PC-9 (cell line): ENCODE measurements around the gene MAP3K2.

Source experiments
- EZH2 ChIP-seq: fragments of 200-600 bp; sonication (generic); IDR thresholded peaks from 2 replicates; pipeline ENCODE4 v1.8.0; 2017; ENCODE audit warnings: antibody characterized with exemption, low read depth
- TF ChIP-seq, protein P1 (sequence below): fragments of 200-600 bp; sonication (generic); conservative IDR thresholded peaks from 2 replicates; pipeline ENCODE4 v1.6.1; 2017; ENCODE audit warnings: mixed run types, antibody characterized with exemption, mild to moderate bottlenecking, moderate library complexity

DNA sequence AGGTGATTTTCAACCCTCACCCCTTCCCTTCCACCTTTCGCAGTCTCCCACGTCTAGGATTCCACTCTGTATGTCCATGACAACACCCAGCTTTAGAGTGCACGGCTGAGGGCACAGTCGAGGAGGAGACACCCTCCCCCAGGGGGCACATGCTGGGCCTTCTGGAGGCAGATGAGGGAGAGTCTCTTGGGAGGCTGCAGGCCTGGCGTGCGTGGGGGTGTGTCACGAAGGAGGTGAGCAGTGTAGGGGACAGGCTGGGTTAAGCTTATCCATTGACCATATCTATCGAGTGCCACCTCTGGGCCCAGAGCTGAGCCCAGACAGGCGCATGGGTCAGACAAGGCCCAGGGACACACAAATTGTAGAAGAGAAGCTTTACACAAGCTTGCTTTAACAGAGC lies 49.3 kb upstream of the MAP3K2 start:
- TF ChIP-seq, protein P1, sequence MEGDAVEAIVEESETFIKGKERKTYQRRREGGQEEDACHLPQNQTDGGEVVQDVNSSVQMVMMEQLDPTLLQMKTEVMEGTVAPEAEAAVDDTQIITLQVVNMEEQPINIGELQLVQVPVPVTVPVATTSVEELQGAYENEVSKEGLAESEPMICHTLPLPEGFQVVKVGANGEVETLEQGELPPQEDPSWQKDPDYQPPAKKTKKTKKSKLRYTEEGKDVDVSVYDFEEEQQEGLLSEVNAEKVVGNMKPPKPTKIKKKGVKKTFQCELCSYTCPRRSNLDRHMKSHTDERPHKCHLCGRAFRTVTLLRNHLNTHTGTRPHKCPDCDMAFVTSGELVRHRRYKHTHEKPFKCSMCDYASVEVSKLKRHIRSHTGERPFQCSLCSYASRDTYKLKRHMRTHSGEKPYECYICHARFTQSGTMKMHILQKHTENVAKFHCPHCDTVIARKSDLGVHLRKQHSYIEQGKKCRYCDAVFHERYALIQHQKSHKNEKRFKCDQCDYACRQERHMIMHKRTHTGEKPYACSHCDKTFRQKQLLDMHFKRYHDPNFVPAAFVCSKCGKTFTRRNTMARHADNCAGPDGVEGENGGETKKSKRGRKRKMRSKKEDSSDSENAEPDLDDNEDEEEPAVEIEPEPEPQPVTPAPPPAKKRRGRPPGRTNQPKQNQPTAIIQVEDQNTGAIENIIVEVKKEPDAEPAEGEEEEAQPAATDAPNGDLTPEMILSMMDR = no peak
- no peak for TF ChIP-seq EZH2
